NT2/D1 (cell line): ENCODE results near the gene OR10H4.

Source experiments
- DNase-seq: peaks from one replicate; pipeline ENCODE4 v3.0.0-alpha.2; 2011; ENCODE audit warnings: low read depth, low spot score
- H3K27me3 ChIP-seq: 2 replicates; pipeline ENCODE4 v1.6.0; 2011; ENCODE audit warnings: mild to moderate bottlenecking; ENCODE audit not compliant: insufficient read length, insufficient read depth
- H3K36me3 ChIP-seq: 2 replicates; pipeline ENCODE4 v1.6.1; 2011; ENCODE audit warnings: mild to moderate bottlenecking, low read length, mixed read lengths; ENCODE audit not compliant: insufficient read depth, insufficient read length
- H3K4me1 ChIP-seq: 2 replicates; pipeline ENCODE4 v1.5.1; 2011; ENCODE audit not compliant: insufficient read depth, insufficient read length
- H3K4me3 ChIP-seq: 2 replicates; pipeline ENCODE4 v1.5.1; 2011; ENCODE audit warnings: low read depth; ENCODE audit not compliant: insufficient read length
- H3K9ac ChIP-seq: 2 replicates; pipeline ENCODE4 v1.6.0; 2011; ENCODE audit warnings: low read depth; ENCODE audit not compliant: insufficient read length
- H3K9me3 ChIP-seq: 2 replicates; pipeline ENCODE4 v1.5.1; 2011; ENCODE audit warnings: mild to moderate bottlenecking, low read length; ENCODE audit not compliant: insufficient read depth
- SUZ12 ChIP-seq: IDR thresholded peaks from 2 replicates; pipeline ENCODE4 v1.6.1; 2011; ENCODE audit not compliant: insufficient read length, insufficient read depth; ENCODE audit errors: extremely low read depth
- YY1 ChIP-seq: IDR thresholded peaks from 2 replicates; pipeline ENCODE4 v1.6.1; 2011; ENCODE audit not compliant: insufficient read length, insufficient read depth
- ZNF274 ChIP-seq: IDR thresholded peaks from 2 replicates; pipeline ENCODE4 v1.6.1; 2011; ENCODE audit warnings: mild to moderate bottlenecking, low read depth, low read length

OR10H4 gene

DNA sequence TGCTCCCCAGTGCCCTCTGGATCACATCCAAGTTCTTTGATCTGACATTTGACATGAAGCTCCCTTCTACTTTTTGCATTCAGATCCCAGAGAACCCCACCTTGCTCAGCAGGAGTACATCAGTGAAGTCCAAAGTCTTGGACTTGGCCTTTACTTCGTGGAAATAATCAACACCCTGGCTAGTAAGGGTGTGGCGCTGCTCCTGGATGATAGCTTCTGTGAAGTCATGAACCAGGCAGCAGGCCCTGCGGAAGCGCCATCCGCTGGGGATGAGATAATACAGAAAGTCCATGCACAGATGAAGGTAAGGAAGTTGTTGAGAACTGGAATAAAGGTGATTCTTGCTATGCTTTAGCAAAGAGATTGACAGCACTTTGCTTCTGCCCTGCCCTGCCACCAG, 43.2 kb downstream of the OR10H4 start:
- Histone ChIP-seq H3K4me1 (no peaks in the 10 kb centered on the region), H3K4me3 (no peak overlapping the region), H3K27me3 (peaks cover 24% of the 10 kb centered on the region), H3K36me3 (no peaks in the 10 kb centered on the region), H3K9me3 (peaks cover 18% of the 10 kb centered on the region; the same call in 1 of the 2 replicates), H3K9ac (no peak overlapping the region)
- TF ChIP-seq YY1 (no peak), ZNF274 (no peak), SUZ12 (no peak)
- no peak for DNase-seq

- Histone ChIP-seq H3K27me3 (peaks cover 17% of the 10 kb centered on the region), H3K4me3 (no peak overlapping the region), H3K9ac (no peak overlapping the region), H3K9me3 (peaks cover 25% of the 10 kb centered on the region; the same call in 1 of the 2 replicates), H3K4me1 (no peaks in the 10 kb centered on the region), H3K36me3 (no peaks in the 10 kb centered on the region)
- no peak for DNase-seq
- TF ChIP-seq YY1 (no peak), ZNF274 (no peak), SUZ12 (no peak)
Measured at GRCh38 chr19:15995536-15995935, 46.7 kb downstream of the OR10H4 start.

- TF ChIP-seq YY1 (no peak), ZNF274 (no peak), SUZ12 (no peak)
- H3K9ac ChIP-seq: no peak overlapping the region
- no peaks in the 10 kb centered on the region for H3K27me3 ChIP-seq
- H3K4me3 ChIP-seq: no peak overlapping the region
- no peaks in the 10 kb centered on the region for H3K36me3 ChIP-seq
- no peaks in the 10 kb centered on the region for H3K4me1 ChIP-seq
- peaks cover 25% of the 10 kb centered on the region; the same call in 1 of the 2 replicates for H3K9me3 ChIP-seq
- DNase-seq: no peak
Measured at GRCh38 chr19:15998166-15998565, 49.4 kb downstream of the OR10H4 start.
